ENCODE results near the gene SART1. TPM values are rescaled to one million over a fixed set of nuclear protein-coding genes. Genes with fewer than 3 reads are reported as not detected.

The SART1 gene
- total RNA-seq, 1 donor from 2014 or later: 64.7 TPM

GRCh38 chr11:65925397-65925796 is 36.1 kb upstream of the SART1 start:
- H3K4me1 Mint-ChIP-seq: peaks cover under 1% of the 10 kb centered on the region
- H3K9me3 Mint-ChIP-seq: no peaks in the 10 kb centered on the region
- no peak for DNase-seq (ENCODE audit: low read depth, low spot score)
- no peak for TF ChIP-seq CTCF (conservative IDR thresholded peaks at IDR 0.05)
- no peak overlapping the region for H3K4me3 Mint-ChIP-seq
- no peaks in the 10 kb centered on the region for H3K27me3 Mint-ChIP-seq (ENCODE audit: low read depth)
- H3K36me3 Mint-ChIP-seq (ENCODE audit: low read depth): peaks cover 4% of the 10 kb centered on the region
- peak overlapping the region; percentile 57 for H3K27ac Mint-ChIP-seq (ENCODE audit: unreplicated experiment)

DNA sequence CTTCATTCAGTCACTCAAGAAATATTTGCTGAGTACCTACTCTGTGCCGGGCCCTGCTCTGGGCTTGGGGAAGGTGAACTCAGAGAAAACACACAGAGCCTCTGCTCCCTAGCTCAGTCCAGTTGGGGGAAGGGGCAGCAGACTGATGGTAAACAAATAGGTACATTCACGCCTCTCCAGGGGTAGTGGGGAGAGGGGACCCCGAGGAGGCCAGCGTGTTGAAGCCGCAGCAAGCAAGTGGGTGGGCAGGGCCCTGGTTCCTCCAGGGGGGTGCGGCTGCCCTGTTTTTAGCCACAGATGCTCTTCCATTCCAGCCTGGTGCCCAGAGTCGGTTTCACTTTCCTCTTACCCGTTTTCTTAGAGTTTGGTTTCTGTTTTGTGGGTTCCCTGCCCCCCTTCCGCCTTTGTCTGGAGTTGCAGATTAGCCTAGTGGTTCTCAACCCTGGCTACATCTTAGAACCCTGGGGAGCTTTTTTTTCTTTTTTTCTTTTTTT is 33.6 kb upstream of the SART1 start:
- Mint-ChIP-seq H3K9me3 (no peaks in the 10 kb centered on the region), H3K27ac (ENCODE audit: unreplicated experiment) (no peak overlapping the region), H3K36me3 (ENCODE audit: low read depth) (peaks cover under 1% of the 10 kb centered on the region), H3K27me3 (ENCODE audit: low read depth) (no peaks in the 10 kb centered on the region), H3K4me3 (no peak overlapping the region), H3K4me1 (peaks cover 11% of the 10 kb centered on the region)
- no peak for TF ChIP-seq CTCF (conservative IDR thresholded peaks at IDR 0.05)
- DNase-seq (ENCODE audit: low read depth, low spot score): no peak

DNA sequence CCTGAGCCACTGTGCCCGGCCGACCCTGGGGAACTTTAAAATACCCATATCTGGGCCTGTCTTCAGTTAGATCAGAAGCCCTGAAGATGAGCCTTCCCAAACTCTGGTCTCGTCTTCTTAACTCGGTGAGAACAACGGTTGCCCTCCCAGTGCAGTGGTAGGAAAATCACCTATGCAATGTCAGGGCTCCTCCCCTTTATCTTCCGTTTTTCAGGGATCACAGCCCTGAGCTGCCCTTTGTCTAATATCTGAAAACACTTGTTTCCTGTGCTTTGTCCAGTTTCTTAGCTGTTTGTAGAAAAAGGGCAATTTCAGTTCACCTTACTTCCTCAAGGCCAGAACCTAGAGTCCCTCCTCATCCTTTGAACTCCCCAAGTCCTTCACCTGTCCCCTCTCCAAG is 32.9 kb upstream of the SART1 start:
- no peak for DNase-seq (ENCODE audit: low read depth, low spot score)
- Mint-ChIP-seq H3K9me3 (no peaks in the 10 kb centered on the region), H3K27me3 (ENCODE audit: low read depth) (no peaks in the 10 kb centered on the region), H3K4me1 (peaks cover 11% of the 10 kb centered on the region), H3K27ac (ENCODE audit: unreplicated experiment) (no peak overlapping the region), H3K36me3 (ENCODE audit: low read depth) (no peaks in the 10 kb centered on the region), H3K4me3 (no peak overlapping the region)
- TF ChIP-seq CTCF (conservative IDR thresholded peaks at IDR 0.05): no peak

GRCh38 chr11:65931773-65932557 is 29.6 kb upstream of the SART1 start:
- no peak overlapping the region for H3K4me3 Mint-ChIP-seq
- no peak for DNase-seq (ENCODE audit: low read depth, low spot score)
- TF ChIP-seq CTCF (conservative IDR thresholded peaks at IDR 0.05): no peak

GRCh38 chr11:65932558-65932919 is 29.0 kb upstream of the SART1 start:
- H3K27ac Mint-ChIP-seq (ENCODE audit: unreplicated experiment): no peak overlapping the region
- H3K27me3 Mint-ChIP-seq (ENCODE audit: low read depth): peaks cover 3% of the 10 kb centered on the region
- no peaks in the 10 kb centered on the region for H3K9me3 Mint-ChIP-seq
- peak; percentile 34 for TF ChIP-seq CTCF (conservative IDR thresholded peaks at IDR 0.05)
- no peaks in the 10 kb centered on the region for H3K36me3 Mint-ChIP-seq (ENCODE audit: low read depth)
- DNase-seq (ENCODE audit: low read depth, low spot score): no peak
- H3K4me1 Mint-ChIP-seq: peaks cover 14% of the 10 kb centered on the region
- H3K4me3 Mint-ChIP-seq: no peak overlapping the region

More at GRCh38 chr11:65931773-65932557, 29.6 kb upstream of the SART1 start:
- no peaks in the 10 kb centered on the region for H3K36me3 Mint-ChIP-seq (ENCODE audit: low read depth)
- H3K4me1 Mint-ChIP-seq: peaks cover 14% of the 10 kb centered on the region
- no peaks in the 10 kb centered on the region for H3K27me3 Mint-ChIP-seq (ENCODE audit: low read depth)
- no peaks in the 10 kb centered on the region for H3K9me3 Mint-ChIP-seq
- H3K27ac Mint-ChIP-seq (ENCODE audit: unreplicated experiment): no peak overlapping the region

All from neural crest cell (in vitro differentiated cells).